COLO668 (cell line): ENCODE data around the gene MAG.
"Not testable (repeated sequence)": the region's sequence is repeated elsewhere in the genome, so short reads cannot be mapped to it uniquely, and the experiment has no call there.

Experiments
- DNase-seq: peaks from one replicate; lab custom pipeline; 2025; ENCODE audit not compliant: unreplicated experiment; lab: John Stamatoyannopoulos, UW

MAG gene

DNA sequence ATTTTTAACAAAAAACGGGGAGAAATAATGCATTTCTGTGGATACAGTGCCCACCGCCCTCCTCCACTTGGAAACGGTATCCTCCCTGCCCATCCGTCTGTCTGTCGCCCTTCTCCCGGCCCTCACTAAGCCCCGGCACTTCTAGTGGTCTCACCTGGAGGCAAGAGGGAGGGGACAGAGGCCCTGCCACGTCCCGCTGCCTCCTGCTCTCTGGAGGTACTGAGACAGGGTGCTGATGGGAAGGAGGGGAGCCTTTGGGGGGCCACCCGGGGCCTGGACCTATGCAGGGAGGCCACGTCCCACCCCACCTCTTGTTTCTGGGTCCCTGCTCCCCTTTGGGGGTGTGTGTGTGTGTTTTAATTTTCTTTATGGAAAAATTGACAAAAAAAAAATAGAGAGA, 12.6 kb upstream of the MAG start:
- DNase-seq = no peak

DNA sequence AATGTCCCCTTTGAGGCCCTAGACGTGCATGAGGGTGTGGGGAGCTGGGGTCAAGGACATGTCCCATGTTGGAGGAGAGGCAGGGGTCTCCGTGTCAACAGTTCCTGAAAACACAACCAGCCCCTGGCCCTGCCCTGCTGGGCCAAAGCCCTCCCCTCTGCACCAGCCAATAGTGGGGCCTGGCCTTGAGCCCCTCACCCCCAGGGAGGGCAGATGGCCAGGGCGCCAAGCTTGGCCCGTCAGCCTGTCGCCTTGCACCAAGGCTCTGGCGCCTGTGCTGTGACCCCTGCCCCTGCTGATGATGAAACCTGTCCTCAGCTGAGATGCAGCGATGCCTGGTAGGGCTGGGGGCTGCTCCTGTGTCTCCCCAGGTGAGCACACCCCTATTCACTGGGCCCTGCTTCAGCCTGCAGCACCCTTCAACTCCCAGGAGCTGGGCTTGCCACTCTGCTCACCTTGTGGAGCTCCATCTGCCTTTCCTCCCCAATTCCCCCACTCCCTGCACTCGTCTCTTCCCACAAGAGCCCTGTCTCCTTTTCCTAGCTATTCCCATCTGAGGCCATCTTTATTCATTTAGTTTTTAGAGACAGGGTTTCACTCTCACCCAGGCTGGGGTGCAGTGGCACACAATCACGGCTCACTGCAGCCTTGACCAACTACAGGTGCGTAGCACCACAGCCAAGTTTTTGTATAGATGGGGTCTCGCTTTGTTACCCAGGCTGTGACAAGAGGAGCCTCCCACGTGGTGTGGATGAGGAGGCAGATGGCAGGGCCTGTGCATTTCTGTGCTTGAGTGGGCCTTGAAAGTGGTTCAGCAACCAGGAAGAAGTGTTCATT, 11.8 kb upstream of the MAG start:
- no peak for DNase-seq

DNA sequence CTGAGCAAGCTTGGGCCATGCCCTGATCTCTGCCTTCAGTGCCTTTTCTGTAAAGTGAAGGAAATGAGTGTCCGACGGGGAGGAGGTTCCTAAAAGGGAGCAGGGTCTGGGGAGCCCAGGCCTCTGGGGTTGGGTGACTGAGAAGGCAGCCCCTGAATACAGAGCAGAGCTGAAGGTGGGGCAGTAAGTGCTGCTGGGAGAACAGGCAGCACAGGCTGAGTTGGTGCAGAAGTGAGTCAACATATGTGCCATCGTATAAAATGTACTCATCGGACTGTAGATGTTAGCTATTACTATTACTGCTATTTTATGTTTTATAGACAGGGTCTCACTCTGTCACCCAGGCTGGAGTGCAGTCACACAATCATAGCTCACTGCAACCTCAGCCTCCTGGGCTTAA, 10.7 kb upstream of the MAG start:
- DNase-seq = no peak

DNA sequence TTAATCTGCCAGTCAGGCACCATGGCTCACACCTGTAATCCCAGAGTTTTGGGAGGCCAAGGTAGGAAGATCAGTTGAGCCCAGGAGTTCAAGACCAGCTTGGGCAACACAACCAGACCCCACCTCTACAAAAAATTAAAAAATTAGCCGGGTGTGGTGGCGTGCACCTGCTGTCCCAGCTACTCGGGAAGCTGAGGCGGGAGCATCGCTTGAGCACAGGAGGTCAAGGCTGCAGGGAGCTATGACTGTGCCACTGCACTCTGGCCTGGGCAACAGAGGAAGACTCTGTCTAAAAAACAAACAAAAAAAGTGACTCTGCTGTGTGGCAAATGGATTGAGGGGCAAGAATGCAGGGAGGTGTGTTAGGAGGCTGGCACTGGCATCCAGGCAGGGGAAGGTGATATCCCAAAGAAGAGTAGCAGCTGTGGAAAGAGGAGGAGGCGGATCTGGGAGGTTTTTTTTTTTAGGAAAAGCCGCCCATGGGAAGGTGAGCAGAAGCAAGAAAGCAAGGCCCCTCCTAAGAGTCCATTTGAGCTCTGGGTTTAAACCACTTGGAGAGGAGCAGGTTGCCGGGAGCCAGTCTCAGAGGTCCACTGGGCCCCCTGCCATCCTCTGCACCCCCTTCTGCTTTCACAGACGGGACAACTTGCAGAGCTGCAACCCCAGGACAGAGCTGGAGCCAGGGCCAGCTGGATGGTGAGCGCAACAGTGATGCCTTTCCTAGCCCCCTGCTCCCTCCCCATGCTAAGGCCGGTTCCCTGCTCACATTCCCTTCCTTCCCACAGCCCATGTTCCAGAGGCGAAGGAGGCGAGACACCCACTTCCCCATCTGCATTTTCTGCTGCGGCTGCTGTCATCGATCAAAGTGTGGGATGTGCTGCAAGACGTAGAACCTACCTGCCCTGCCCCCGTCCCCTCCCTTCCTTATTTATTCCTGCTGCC, 7.5 kb upstream of the MAG start:
- DNase-seq = no peak

DNA sequence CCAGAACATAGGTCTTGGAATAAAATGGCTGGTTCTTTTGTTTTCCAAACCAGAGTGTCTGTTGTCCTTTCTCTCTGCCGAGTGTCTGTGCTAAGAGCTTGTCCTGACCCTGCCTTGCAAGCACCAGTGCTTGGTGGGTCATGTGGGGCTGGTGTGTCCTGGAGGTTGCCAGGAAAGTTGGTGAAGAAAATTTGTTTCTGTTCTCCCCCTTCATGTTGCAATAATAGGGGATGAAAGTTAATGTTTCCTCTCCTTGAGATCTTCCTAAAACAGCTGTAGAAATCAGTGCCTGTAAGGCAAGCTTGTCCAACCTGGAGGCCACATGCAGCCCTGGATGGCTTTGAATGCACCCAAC, 6.9 kb upstream of the MAG start:
- no peak for DNase-seq

DNA sequence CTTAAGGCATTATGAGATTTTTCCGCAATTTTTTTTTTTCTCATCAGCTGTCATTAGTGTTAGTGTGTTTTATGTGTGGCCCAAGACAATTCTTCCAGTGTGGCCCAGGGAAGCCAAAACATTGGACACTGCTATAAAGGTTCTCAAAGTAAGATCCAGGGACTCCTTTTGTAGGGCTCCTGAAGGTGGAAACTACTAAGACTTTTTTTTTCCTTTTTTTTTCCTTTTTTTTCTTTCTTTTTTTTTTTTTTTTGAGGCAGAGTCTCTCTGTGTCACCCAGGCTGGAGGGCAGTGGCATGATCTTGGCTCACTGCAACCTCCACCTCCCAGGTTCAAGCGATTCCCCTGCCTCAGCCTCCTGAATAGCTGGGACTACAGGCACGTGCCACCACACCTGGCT, 6.5 kb upstream of the MAG start:
- not testable (repeated sequence) for DNase-seq

DNA sequence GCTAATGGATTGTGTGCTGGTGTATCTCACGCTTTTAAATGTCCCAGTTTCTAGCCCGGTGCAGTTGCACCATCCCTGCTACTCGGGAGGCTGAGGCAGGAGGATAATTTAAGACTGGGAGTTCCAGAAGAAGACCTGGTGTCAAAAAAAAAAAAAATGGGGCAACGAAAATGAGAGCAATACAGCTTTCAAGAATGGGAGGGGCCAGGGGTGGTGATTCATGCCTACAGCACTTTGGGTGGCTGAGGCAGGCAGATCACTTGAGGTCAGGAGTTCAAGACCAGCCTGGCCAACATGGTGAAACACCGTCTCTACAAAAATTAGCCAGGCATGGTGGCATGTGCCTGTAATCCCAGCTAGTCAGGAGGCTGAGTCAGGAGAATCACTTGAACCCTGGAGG, 5.9 kb upstream of the MAG start:
- DNase-seq = not testable (repeated sequence)

DNA sequence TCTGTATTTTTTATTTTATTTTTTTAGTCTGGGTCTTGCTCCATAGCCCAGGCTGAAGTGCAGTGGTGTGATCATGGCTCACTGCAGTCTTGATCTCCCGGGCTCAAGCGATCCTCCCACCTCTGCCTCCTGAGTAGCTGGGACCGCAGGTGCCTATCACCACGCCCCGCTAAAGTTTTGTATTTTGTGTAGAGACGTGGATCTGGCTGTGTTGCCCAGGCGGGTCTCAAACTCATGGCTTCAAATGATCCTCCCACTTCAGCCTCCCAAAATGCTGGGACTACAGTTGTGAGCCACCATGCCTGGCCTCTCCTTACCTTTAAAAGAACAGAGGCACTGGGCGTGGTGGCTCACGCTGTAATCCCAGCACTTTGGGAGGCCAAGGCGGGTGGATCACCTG, 4.2 kb upstream of the MAG start:
- no peak for DNase-seq

DNA sequence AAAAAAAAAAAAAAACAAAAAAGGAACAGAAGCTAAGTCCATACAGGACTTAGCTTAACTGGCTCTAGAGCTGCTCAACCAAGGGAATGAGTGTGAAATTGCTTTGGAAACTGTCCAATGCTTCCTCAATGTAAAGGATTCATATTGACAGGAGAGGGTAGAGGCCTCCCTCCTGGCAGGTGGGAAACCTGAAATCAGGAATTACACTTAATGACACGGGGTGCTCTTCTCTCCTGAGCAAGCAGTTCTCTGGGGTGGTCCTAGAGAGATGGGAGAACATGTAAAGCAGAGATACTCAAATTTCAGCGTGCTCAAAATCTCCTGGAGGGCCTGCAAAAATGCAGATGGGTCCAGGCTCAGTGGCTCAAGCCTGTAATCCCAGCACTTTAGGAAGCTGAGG, 3.6 kb upstream of the MAG start:
- no peak for DNase-seq

DNA sequence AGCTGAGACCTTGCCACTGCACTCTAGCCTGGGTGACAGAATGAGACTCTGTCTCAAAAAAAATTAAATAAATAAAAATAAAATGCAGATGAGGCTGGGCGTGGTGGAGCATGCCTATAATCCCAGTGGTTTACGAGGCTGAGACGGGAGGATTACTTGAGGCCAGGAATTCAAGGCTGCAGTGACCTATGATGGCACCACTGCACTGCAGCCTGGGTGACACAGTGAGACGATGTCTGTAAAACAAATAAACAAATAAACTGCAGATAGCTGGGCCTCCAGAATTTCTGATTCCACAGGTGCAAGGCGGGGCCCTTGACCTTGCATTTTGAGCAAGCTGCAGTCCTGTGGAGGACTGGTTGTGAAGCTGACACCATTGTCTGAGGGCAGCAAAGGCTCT, 3.1 kb upstream of the MAG start:
- no peak for DNase-seq

DNA sequence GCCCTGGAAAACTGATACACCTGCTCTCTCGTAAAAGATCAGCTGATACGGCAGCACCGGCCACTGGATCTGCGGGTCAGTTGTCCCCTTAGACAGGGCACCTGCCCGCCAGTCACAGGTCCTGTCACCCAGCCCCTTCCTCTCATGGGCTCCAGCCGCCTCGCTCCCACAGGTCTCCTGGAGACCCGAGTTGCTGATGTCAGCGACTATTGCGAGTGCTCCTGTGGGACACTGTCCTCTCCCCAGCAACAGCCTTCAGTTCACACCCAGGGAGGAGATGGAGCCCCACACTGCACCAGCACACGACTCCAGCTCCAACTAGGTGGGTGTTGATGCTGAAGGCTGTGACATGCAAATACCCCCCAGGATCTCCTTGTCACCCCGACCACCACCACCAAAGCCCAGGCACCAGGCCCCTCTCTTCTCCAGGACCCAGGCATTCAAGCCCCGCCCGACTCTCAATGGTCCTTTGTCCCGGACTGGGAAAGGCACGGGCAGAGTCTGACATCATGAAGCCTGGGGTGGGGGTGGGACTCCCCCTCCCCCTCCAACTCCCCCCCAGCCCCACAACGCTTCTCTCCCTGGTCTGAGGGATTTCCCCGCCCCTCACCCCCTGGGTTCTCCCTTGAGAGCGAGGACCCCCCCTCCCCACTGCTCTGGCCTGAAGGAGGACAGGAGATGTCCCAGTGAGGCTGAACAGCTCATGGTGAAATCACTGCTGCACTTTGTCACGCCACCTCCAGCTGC, 1.4 kb upstream of the MAG start:
- DNase-seq = no peak

DNA sequence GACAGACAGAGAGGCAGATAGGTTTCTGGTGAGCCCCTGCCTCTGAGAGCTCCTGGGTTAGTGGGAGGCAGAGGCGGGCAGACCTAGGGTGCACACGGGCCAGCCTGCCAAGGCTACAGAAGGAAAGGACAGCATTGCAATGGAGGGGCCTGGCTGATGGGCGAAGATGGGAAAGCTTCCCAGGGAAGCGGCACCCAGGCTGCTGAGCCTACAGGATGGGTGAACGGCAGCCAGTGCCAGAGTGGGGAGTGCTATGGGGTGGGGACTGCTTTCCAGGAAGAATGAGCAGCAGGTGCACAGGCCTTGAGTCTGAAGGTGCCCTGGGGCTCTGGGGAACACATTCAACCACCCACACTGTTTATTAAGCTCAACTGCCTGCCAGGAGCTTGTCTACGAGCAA, 702 bp upstream of the MAG start:
- peak; percentile 63 for DNase-seq

DNA sequence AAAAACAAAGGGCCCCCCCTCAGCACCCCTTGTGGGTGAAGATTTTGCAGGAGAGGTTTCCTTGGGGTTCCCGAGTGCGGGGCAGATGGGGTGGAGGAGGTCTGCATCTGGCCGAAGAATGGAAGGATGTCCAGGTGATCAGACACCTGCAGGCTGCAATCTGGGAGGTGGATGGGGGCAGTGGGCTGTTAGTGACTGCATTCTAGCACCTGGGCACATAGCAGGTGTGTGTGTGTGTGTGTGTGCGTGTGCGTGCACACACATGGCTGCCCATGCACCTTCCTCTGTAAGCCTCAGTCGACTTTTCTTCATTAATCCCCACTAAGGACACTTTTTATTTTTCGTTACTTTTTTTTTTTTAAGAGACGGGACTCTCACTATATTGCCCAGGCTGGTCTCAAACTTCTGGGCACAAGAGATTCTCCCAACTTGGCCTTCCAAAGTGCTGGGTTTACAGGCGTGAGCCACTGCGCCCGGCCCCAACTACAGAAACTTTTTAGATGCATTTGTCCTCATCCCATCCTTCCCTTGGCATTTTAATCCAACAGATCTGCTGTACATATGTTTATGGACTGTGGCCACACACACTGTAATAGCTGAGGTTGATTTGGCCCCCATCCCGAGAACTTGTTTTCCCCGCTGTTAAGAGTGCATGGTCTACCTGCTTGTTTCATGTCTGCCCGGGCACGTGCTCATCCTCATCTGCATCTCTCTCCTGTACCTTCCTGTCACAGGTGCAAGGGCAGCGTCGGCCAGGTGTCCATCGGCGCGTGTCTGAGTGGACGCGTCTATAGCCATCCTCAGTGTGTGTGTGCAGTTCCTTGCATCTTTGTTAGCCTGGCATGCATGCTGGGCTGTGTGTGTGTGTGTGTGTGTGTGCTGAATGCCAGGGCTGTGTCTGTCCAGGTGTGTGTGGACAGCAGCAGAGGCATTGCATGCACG, 731 bp downstream of the MAG start:
- DNase-seq = peak; percentile 53

DNA sequence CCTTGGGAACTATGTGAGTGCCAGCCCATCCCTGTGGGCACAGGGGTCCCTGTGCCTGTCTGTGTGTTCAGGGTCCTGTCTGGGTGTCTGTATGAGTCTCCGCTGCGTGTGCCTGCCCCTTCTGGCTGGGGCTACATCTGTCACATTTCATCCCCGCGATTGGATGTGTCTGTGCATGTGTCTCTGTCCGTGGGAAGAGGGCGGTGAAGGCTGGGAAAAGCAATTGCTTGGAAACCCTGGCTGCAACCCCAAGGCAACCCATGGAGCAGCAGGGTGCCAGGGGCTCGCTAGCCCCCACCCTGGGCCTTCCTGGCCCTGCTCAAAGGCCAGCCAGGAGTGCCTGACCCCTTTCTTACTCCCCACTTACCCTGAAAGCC, 1.4 kb downstream of the MAG start:
- no peak for DNase-seq

DNA sequence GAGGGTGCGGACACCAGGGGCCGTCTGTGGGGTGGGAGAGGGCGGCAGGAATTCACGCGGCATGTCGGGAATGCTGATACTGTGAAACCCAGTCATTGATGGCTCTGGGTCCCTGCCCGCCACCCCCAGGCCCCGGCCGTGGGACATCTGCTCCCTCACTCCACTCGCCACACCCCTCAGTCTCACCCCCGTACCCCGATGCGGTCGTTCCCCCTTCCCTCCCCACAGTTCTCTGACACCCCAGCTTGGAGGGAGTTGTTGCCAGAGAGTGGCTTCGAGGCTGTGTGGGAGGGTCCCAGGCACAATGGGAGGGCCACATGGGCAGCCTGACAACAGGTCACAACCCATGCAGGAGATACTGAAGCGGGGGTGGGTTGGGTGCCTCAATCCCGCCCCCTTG, 1.8 kb downstream of the MAG start:
- no peak for DNase-seq

DNA sequence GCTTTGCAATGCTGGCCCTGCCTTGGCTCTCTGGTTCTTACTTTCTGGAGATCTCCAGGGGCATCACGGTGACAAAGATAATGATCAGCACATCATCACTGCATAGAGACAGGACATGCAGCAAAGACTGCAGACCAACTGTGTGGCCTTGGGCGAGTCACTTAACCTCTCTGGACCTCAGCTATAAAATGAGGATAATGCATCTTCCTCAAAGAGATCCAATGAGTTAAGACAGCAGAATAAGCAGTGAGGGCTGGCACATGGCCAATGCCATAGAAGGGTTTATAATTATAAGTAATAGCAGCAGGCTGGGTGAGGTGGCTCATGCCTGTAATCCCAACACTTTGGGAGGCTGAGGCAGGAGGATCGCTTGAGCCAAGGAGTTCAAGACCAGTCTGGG, 2.4 kb downstream of the MAG start:
- DNase-seq = no peak

DNA sequence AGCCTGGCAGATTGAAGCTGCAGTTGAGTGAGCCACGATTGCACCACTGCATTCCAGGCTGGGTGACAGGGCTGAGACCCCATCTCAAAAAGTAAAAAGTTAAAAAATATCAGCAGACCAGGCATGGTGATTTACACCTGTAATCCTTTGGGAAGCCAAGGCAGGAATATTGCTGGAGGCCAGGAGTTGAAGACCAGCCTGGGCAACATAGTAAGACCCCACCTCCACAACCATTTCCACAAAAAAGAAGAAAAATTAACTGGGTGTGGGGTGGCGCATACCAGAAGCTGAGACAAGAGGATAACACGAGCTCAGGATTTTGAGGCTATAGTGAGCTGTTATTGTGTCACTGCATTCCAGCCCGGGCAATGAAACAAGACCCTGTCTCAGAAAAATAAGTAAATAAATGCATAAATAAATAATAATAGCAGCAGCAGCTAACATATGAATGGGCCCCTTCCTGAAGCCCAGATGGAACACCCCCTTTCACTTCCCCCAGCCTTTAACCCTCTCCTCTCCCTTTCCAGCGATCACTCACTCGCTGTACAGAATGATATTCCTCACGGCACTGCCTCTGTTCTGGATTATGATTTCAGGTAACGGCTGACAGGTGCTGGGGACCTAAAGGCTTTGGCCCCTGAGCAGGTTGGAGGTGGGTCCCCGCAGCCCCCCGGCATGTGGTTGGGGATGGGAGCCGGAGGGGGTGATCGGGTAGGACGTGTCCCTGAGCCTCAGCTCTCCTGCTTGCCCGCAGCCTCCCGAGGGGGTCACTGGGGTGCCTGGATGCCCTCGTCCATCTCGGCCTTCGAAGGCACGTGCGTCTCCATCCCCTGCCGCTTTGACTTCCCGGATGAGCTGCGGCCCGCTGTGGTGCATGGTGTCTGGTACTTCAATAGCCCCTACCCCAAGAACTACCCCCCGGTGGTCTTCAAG, 3.2 kb downstream of the MAG start:
- DNase-seq = no peak

DNA sequence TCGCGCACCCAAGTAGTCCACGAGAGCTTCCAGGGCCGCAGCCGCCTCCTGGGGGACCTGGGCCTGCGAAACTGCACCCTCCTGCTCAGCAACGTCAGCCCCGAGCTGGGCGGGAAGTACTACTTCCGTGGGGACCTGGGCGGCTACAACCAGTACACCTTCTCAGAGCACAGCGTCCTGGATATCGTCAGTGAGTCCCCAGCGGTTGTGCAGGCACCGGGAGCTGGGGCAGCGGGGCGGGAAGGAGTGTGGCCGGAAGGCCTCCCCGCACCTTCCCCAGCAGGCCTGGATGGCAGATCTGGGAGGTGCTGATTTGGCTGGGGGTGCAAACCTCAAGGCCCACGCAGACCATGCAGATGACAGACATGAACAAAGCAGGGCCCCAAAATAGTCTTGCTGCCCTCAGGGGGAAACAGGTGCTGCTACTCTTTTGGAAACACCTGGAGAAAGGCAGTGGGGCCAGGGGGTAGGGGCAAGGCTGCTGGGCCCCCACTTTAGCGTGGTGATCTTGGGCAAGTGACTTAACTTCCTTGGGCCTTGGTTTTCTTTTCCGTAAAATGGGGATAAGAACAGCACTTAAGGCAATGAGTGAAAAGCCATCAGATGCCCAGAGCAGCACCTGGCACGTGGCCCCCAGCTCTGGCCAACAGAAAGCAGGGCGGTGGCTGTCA, 4.0 kb downstream of the MAG start:
- peak; percentile 15 for DNase-seq
